Small intestine (tissue), 7 donors: ENCODE data around the gene TRAF7. TPM values are rescaled to one million over a fixed set of nuclear protein-coding genes. Genes with fewer than 3 reads are reported as not detected.
"Not testable (repeated sequence)": the region's sequence is repeated elsewhere in the genome, so short reads cannot be mapped to it uniquely, and the experiment has no call there.

Experiments
- DNase-seq, 2 donors: peaks; one replicate each; pipeline versions ENCODE4 v3.0.0 to v3.0.0-alpha.2; 2013
- FAIRE-seq: peaks from 2 replicates; lab custom pipeline; 2012; peaks lifted over from hg19 to GRCh38; lab: Jason Lieb, UNC
- H3K27ac ChIP-seq, 3 donors: one replicate each; pipeline ENCODE4 v1.5.1; 2013; ENCODE audit warnings: low read length in 2 of 3, mild to moderate bottlenecking in 2 of 3, control low read depth in 1 of 3, inconsistent platforms in 1 of 3, low read depth in 1 of 3, moderate library complexity in 1 of 3
- H3K27me3 ChIP-seq, 3 donors: one replicate each; pipeline ENCODE4 v1.6.1; 2013; ENCODE audit warnings: low read length in 3 of 3, inconsistent platforms in 1 of 3; ENCODE audit not compliant: control insufficient read depth in 3 of 3, insufficient read depth in 3 of 3
- H3K36me3 ChIP-seq, 3 donors: one replicate each; pipeline ENCODE4 v1.6.1; 2013; ENCODE audit warnings: low read length in 3 of 3, inconsistent platforms in 1 of 3, low read depth in 1 of 3, mild to moderate bottlenecking in 1 of 3, moderate library complexity in 1 of 3; ENCODE audit not compliant: control insufficient read depth in 3 of 3, insufficient read depth in 2 of 3
- H3K4me1 ChIP-seq, 3 donors: one replicate each; pipeline ENCODE4 v1.6.1; 2013; ENCODE audit warnings: low read length in 2 of 3, inconsistent platforms in 1 of 3, low read depth in 1 of 3, mild to moderate bottlenecking in 1 of 3, moderate library complexity in 1 of 3; ENCODE audit not compliant: control insufficient read depth in 3 of 3, insufficient read depth in 2 of 3
- H3K4me3 ChIP-seq, 3 donors: one replicate each; pipeline ENCODE4 v1.5.1; 2013; ENCODE audit warnings: low read length in 3 of 3, control low read depth in 1 of 3, inconsistent platforms in 1 of 3, low read depth in 1 of 3, mild to moderate bottlenecking in 1 of 3, moderate library complexity in 1 of 3
- H3K9me3 ChIP-seq, 2 donors: one replicate each; pipeline ENCODE4 v1.6.1; 2013; ENCODE audit warnings: low read depth in 1 of 2, low read length in 1 of 2; ENCODE audit not compliant: control insufficient read depth in 2 of 2, insufficient read depth in 1 of 2
- WGBS, 3 donors: extraction: QIAGEN DNeasy Blood & Tissue Kit; methylation state at CpG; one replicate each; pipeline ENCODE4 v1.1.7; 2013; 5-methylcytosine and 5-hydroxymethylcytosine counted together
- polyA plus RNA-seq, 4 donors: library from polyadenylated mRNA; stranded (reverse) in 3 of 4; unstranded in 1 of 4; fragments of 200-250 nt in 3 of 4; fragments of 120-200 nt in 1 of 4; gene quantifications; one replicate each; pipeline versions ENCODE4 v1.2.1 to v1.2.3, GENCODE V29; 2013
- donor health status: healthy with polysubstance abuse.
- donor health status: control.
- donor health status: control.
- donor health status: Bipolar disorder and iron deficiency.
- donor health status: healthy.

The TRAF7 gene
- polyA plus RNA-seq, 4 donors: 47.6 to 73.4 (median 64.1) TPM

DNA sequence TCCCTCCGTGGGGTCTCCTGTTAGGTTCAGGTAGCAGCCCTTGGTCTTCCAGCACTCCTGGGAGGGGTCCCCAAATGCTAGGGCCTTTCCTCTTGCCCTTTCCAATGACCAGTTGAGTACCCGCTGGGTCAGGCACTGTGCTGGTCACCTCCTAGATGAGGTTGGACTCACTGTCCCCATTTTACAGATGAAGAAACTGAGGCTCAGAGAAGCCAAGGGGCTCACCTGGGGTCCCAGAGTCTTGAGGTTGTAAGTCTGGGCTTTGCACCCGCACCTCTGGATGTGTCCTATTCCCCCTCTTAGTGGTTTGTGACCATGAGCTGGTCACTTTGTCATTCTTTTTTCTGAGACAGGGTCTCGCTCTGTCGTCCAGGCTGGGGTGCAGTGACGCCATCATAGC lies 42.2 kb downstream of the TRAF7 start:
- 79 to 83% (median 79%) methylated on average over 6 of the region's 6 CpGs for WGBS, 3 donors
- Histone ChIP-seq H3K4me1 (peaks cover 0 to 9% (median 0%) of the 10 kb centered on the region in 3 donors), H3K27ac (no peak overlapping the region), H3K27me3 (peaks cover 16 to 63% (median 26%) of the 10 kb centered on the region in 3 donors), H3K36me3 (no peaks in the 10 kb centered on the region), H3K4me3 (no peak overlapping the region), H3K9me3 (peaks cover 0 to 4% of the 10 kb centered on the region in 2 donors)
- DNase-seq (no peak), FAIRE-seq (no peak)

DNA sequence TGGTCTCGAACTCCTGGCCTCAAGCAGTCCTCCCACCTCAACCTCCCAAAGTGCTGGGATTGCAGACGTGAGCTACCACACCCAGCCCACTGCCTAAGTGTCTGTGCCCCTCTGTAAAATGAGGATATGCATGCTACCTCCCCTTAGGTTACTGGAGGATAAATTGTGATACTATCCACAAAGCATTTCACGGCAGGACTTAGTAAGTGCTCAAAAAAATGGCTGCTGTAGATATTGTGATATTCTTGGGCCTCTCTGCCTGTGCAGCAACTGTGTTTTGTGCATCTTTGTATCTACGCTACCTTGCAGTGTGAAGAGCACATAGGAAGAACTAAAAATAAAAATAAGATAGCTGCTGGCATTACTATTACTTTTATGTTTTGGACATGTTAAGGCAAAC lies 42.7 kb downstream of the TRAF7 start:
- H3K27me3 ChIP-seq: peaks cover 16 to 63% (median 26%) of the 10 kb centered on the region in 3 donors
- H3K27ac ChIP-seq: no peak overlapping the region
- 47 to 61% (median 50%) methylated on average over 4 of the region's 4 CpGs for WGBS, 3 donors
- FAIRE-seq (no peak), DNase-seq (no peak)
- peaks cover 0 to 6% of the 10 kb centered on the region in 2 donors for H3K9me3 ChIP-seq
- H3K4me1 ChIP-seq: peaks cover 0 to 9% (median 0%) of the 10 kb centered on the region in 3 donors
- no peaks in the 10 kb centered on the region for H3K36me3 ChIP-seq
- no peak overlapping the region for H3K4me3 ChIP-seq

DNA sequence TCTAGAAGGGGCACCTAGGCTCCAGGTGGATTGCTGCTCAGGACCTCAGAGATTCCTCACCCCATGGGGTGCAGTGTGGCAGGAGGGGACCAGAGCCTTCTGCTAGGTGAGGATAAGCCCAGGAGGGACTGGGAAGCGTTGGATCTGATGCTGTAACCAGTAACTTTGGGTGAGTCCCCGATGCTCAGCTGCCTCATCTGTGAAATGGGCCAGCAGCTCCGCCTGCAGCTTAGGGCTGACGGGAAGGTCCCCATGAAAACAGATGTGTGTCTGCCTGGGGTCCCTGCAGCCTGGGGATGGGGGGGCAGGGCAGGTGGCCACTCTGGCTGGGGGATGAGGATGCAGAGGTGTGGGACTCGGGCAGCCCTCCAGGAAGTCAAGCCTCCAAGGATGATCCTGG lies 43.5 kb downstream of the TRAF7 start:
- H3K27ac ChIP-seq: no peak overlapping the region
- peaks cover 0 to 9% (median 0%) of the 10 kb centered on the region in 3 donors for H3K4me1 ChIP-seq
- WGBS, 3 donors: 69 to 75% (median 73%) methylated on average over 5 of the region's 5 CpGs
- peaks cover 16 to 60% (median 26%) of the 10 kb centered on the region in 3 donors for H3K27me3 ChIP-seq
- FAIRE-seq: no peak
- peaks cover 0 to 11% of the 10 kb centered on the region in 2 donors for H3K9me3 ChIP-seq
- no peak overlapping the region for H3K4me3 ChIP-seq
- no peaks in the 10 kb centered on the region for H3K36me3 ChIP-seq
- DNase-seq: no peak

DNA sequence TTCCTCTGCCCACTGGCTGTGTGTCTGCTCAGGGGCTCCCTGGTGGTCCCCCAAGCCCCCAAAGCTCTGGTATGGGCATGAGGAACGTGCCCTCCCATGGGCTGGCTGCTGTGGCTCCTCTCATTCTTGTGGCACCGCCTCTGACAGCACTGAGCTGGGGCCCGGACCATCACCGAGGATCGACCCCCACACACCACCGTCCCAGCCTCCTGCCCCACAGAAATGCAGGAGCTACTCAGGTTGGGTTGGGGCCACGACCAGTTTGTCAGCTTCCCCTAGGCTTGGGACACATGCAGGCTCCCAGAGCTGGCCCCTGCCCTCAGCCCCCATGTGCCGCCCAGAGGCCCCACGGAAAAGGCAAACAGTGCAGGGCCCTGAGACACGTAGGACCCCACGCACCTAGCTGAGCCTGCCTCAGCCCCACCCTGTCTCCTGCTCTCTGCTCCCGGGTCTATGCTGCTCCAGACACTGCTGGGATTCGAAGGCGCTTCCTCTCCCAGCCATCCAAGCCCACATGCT lies 44.1 kb downstream of the TRAF7 start:
- H3K27me3 ChIP-seq: peaks cover 16 to 54% (median 24%) of the 10 kb centered on the region in 3 donors
- no peak overlapping the region for H3K4me3 ChIP-seq
- H3K36me3 ChIP-seq: no peaks in the 10 kb centered on the region
- peaks cover 0 to 11% (median under 1%) of the 10 kb centered on the region in 3 donors for H3K4me1 ChIP-seq
- no peak overlapping the region for H3K27ac ChIP-seq
- FAIRE-seq (no peak), DNase-seq (no peak)
- peaks cover 0 to 11% of the 10 kb centered on the region in 2 donors for H3K9me3 ChIP-seq
- 60 to 69% (median 64%) methylated on average over 14 of the region's 14 CpGs for WGBS, 3 donors

DNA sequence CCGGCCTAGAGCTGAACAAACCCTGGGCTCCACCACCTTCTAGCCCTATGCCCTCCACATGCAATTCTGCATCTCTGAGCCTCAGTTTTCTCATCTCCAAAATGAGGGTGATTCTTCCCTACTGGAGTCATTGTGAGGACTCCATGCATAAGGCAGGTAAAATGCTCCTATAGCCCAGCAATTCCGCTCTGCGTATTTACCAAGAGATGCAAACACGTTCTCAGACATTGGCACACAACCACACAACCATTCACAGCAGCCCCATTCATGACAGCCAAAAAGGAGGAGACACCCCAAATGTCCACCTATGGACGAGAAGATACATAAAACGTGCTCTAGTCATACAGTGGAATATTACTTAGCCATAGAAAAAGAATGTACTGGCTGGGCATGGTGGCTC lies 44.7 kb downstream of the TRAF7 start:
- H3K4me3 ChIP-seq: no peak overlapping the region
- no peak for FAIRE-seq
- H3K27me3 ChIP-seq: peaks cover 16 to 48% (median 18%) of the 10 kb centered on the region in 3 donors
- no peak for DNase-seq
- no peaks in the 10 kb centered on the region for H3K36me3 ChIP-seq
- 84 to 87% (median 84%) methylated on average over 6 of the region's 6 CpGs for WGBS, 3 donors
- H3K27ac ChIP-seq: no peak overlapping the region
- peaks cover 0 to 11% of the 10 kb centered on the region in 2 donors for H3K9me3 ChIP-seq
- H3K4me1 ChIP-seq: peaks cover 0 to 8% (median 2%) of the 10 kb centered on the region in 3 donors

DNA sequence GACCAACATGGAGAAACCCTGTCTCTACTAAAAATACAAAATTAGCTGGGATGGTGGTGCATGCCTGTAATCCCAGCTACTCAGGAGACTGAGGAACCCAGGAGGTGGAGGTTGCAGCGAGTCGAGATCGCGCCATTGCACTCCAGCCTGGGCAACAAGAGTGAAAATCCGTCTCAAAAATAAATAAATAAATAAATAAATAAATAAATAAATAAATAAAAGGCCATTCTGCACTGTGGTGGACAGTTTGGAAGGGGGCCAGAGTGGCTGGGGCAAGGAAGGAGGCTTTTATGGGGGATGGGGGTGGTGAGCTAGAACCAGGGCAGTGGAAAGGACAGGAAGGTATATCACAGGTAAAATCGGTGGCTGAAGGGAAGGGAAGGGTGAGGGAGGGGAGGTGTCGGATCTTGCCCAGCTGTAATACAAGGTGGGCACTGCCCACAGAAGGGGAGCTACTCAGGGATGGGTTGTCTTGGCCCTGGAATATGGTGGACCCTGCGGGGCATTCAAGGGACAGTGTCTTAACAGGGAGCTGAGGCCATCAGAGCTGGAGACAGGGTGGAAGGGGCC lies 47.6 kb downstream of the TRAF7 start:
- H3K4me3 ChIP-seq, H3K27ac ChIP-seq, DNase-seq, H3K4me1 ChIP-seq, FAIRE-seq: not testable (repeated sequence)
- peaks cover 2 to 27% (median 5%) of the 10 kb centered on the region in 3 donors for H3K27me3 ChIP-seq
- peaks cover 0 to 11% of the 10 kb centered on the region in 2 donors for H3K9me3 ChIP-seq
- WGBS, 3 donors: 93 to 99% (median 93%) methylated on average over 8 of the region's 8 CpGs
- peaks cover 0 to 19% (median 2%) of the 10 kb centered on the region in 3 donors for H3K36me3 ChIP-seq

DNA sequence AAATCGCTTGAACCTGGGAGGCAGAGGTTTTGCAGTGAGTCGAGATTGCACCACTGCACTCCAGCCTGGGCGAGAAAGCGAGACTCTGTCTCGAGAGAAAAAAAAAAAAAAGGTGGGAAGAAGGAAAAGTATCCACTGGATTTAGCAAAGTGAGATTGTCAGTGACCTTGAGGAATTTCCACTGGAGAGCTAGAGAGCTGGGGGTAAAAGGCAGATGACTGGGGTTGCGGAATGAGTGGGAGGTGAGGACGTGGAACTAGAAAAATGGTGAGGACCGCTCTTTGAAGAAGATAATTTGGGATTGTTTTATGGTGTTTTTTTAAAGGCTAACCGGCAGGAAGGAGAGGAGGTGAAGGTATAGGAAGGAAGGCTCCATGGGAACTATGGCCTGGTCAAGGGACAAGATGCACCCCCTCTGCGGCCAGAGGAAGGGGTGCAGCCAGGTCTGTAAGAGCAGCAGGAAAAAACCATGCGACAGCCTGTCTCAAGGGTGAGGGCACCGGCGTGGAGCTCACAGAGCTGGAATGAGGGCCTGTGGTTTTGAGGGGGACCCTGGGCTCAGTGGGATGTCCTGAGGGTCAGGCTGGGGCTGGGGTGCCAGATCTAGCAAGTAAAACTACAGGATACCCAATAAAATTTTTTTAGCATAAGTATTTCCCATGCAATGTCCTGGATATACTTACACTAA lies 49.0 kb downstream of the TRAF7 start:
- FAIRE-seq (no peak), DNase-seq (no peak)
- peak overlapping the region; percentile 71 to 90 (median 84) for H3K4me3 ChIP-seq
- 80 to 85% (median 80%) methylated on average over 13 of the region's 13 CpGs for WGBS, 3 donors
- peaks cover 2 to 15% (median 2%) of the 10 kb centered on the region in 3 donors for H3K27me3 ChIP-seq
- H3K9me3 ChIP-seq: peaks cover 0 to 11% of the 10 kb centered on the region in 2 donors
- H3K36me3 ChIP-seq: peaks cover 0 to 32% (median 2%) of the 10 kb centered on the region in 3 donors
- peaks cover 0 to 8% (median 2%) of the 10 kb centered on the region in 3 donors for H3K4me1 ChIP-seq
- peak overlapping the region in 1 of 3 donors; percentile 97 for H3K27ac ChIP-seq
